HG02852 (cell line): ENCODE measurements around the gene DTHD1.

Experiments used
- ATAC-seq: cut with Tn5 transposase; IDR thresholded peaks from one replicate; pipeline ENCODE4 v1.9.1; 2021; ENCODE audit warnings: mild to moderate bottlenecking, moderate library complexity; ENCODE audit not compliant: unreplicated experiment

Gene DTHD1

GRCh38 chr4:36312511-36312910 lies 31.1 kb downstream of the DTHD1 start:
- no peak for ATAC-seq

- no peak for ATAC-seq
Measured at GRCh38 chr4:36313301-36313700, 31.9 kb downstream of the DTHD1 start.

DNA sequence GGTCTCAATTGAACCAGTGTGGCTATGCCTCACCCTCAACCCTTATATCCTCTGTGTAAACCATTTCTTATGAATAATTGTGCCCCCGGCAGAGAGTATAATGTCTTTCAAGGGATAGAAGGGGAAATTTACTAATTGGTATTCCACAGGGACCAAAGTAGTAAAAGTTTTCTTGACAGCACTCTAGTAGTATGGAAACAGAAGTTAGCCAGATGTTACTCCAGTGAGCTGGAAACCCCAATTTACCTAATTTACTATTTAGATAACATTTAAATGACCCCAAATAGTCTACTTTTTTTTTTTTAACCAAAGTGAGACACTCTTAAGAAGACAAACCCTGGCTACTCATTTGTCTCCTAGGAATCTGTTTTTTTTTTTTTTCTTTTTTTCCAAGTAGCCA lies 32.3 kb downstream of the DTHD1 start:
- ATAC-seq = no peak

DNA sequence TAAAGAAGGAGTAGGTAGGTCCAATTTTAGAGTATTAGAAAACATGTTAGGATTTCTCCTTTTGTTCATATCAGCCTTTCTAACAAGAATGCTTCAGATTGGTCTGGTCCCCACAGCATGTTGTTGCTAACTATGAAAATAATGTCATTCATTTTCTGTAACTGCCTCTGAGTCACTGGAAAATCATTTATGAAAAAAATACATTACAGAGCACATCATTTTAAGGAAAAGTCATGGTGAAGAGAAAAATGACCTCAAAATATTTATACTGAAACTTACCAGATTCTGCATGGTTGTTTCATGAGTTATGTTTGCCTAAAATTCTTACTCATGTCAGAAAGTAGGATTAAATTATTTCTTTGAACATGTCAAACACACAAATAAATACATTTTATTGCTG lies 35.2 kb downstream of the DTHD1 start:
- no peak for ATAC-seq

GRCh38 chr4:36317721-36318120 lies 36.3 kb downstream of the DTHD1 start:
- ATAC-seq = no peak

GRCh38 chr4:36320117-36320896 lies 38.9 kb downstream of the DTHD1 start:
- ATAC-seq = peak; percentile 35

GRCh38 chr4:36321176-36321575 lies 39.8 kb downstream of the DTHD1 start:
- no peak for ATAC-seq

- peak; percentile 31 for ATAC-seq
Measured at GRCh38 chr4:36322921-36323354, 41.5 kb downstream of the DTHD1 start.

GRCh38 chr4:36323816-36324419 lies 42.5 kb downstream of the DTHD1 start:
- no peak for ATAC-seq

GRCh38 chr4:36324808-36325207 lies 43.4 kb downstream of the DTHD1 start:
- no peak for ATAC-seq

- peak; percentile 84 for ATAC-seq
Measured at GRCh38 chr4:36325499-36325898, 44.1 kb downstream of the DTHD1 start.

DNA sequence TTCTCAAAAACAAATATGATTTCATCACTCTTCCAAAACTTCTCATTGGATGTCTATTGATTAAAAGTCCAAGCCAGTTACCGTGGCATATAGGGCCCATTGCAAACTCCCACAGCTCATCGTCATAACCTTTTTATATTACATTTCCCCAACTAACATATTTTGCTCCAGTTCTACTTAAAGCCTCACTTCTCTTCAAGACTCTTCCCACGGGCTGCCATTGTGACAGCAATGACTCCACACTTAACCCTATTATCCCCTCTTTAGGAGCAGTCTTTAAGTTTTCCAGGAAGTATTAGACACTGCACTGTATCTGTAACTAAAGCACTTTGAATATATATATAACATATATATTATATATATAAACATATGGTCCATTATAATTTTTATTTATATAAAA lies 44.5 kb downstream of the DTHD1 start:
- ATAC-seq = no peak

- ATAC-seq = no peak
Measured at GRCh38 chr4:36326476-36327029, 45.1 kb downstream of the DTHD1 start.

DNA sequence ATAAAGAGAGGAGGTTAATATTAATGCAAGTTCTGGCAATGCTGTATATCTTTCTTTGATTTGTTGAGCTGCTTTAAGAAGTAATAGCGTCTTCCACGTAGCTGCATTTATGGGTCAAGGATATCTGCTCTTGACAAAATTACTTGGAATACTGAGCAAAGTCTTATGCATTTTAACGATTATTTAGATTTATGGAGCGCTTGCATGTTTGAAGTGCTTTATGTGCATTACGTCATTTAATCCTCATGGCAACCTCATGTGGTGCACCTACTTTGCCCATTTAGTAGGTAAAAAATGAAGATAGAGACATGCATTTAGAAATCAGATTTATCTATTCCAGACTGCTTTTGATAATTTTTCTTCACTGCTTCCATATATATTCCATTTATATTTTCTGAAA lies 46.0 kb downstream of the DTHD1 start:
- ATAC-seq = no peak

DNA sequence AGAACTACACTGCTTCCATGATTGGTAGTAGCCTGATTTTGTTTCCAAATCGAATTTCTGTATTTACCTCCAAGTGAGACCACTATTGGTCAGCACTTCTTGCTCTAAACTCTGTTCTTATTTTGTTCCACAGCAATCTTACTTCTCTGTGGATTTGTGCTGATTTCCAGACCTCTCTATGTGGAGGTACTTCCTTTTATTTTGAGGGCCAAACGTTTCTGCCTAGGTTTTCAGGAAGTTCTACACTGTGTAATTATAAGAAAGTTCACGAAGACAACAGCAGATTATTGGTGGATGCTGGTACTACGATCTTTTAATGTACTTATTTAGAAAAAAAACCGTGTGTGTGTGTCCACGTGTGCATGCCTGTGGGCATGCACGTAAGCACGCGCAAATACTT lies 46.7 kb downstream of the DTHD1 start:
- ATAC-seq = no peak

DNA sequence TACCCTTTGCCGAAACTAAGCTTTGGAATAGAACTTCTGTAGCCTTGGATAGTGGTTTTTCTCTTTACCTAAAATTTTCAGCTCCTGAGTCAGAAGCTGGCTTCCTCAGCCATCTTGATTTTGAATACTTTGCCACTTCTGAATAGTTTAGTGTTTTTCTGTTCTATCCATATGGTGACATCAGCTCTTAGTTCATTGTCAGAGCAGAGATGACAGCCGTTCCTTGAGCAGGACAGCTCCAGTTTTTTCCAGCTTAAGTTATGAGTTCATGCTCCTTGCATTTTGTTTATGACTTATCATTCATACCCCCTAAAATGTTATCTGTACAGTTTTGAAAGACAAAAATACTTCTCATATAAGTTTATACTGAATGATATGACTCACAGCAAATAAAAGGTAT lies 47.8 kb downstream of the DTHD1 start:
- no peak for ATAC-seq

DNA sequence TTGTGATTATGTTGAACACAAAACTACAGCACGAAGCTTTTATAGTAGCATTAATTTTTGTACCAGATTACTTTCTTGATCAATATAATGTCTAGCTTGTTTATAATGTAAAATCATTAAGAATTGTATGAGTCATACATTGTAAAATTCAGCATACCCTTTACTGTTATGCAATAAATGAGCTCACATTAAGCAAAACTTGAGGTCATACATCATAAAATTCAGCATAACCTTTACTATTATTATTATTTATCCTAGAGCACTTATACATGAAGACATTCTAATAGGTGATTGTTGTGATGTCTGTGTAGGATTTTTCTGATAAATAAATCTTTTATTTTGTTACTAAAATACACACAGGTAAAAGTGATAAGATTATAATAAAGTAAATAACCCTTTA lies 49.4 kb downstream of the DTHD1 start:
- no peak for ATAC-seq

- ATAC-seq = peak; percentile 82
Measured at GRCh38 chr4:36332023-36332781, 50.8 kb downstream of the DTHD1 start.

DNA sequence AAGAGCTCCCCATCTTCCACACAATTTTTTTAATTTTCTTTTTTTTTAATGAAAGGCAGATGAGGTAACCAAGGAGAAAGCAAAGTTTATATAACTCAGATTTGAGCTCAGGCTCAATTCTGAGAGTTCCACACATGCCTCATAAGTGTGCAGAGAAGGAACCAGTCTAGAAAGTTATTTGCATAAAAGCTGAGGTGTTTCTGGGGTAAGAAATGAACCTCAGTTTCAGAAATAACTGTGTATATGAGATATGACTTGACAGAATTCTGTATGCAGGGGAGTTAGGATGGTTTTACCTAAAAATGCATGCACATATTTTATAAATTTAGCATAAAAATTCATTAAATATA lies 51.3 kb downstream of the DTHD1 start:
- ATAC-seq = peak; percentile 98

- ATAC-seq = no peak
Measured at GRCh38 chr4:36333303-36333877, 52.0 kb downstream of the DTHD1 start.

- ATAC-seq = no peak
Measured at GRCh38 chr4:36337665-36338185, 56.3 kb downstream of the DTHD1 start.
